C4-2B (cell line): ENCODE measurements around the gene TUBA4B.
"Not testable (repeated sequence)": the region's sequence is repeated elsewhere in the genome, so short reads cannot be mapped to it uniquely, and the experiment has no call there.

Source experiments
- CTCF ChIP-seq: fragments of 450-650 bp; conservative IDR thresholded peaks from 2 replicates; pipeline ENCODE4 v1.5.1; 2017; ENCODE audit warnings: mild to moderate bottlenecking
- ZFX ChIP-seq: fragments of 450-650 bp; IDR thresholded peaks from 2 replicates; pipeline ENCODE4 v1.6.1; 2017

DNA sequence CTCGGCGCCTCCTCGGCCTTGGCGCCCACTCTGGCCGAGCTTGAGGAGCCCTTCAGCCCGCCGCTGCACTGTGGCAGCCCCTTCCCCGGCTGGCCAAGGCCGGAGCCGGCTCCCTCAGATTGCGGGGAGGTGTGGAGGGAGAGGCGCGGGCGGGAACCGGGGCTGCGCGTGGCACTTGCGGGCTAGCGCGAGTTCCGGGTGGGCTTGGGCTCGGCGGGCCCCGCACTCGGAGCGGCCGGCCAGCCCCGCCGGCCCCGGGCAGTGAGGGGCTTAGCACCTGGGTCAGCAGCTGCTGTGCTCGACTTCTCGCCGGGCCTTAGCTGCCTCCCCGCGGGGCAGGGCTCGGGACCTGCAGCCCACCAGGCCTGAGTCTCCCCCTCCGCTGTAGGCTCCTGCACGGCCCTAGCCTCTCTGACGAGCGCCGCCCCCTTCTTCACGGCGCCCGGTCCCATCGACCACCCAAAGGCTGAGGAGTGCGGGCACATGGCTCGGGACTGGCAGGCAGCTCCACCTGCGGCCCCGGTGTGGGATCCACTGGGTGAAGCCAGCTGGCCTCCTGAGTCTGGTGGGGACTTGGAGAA is 59.7 kb downstream of the TUBA4B start:
- TF ChIP-seq CTCF, ZFX: not testable (repeated sequence)
